DND-41 (cell line): Measurements from ENCODE around the gene FGF14.

ENCODE experiments used
- ATAC-seq: fragments of 200-7000 bp; cut with Tn5 transposase; 3 replicates; pipeline ENCODE4 v1.9.1; 2021; ENCODE audit warnings: low read depth; ENCODE audit not compliant: insufficient read depth
- DNase-seq: peaks from one replicate; pipeline ENCODE4 v3.0.0-alpha.2; 2020
- H2AFZ ChIP-seq: 2 replicates; pipeline ENCODE4 v1.6.0; 2012; ENCODE audit warnings: low read depth, low read length
- H3K27ac ChIP-seq: 2 replicates; pipeline ENCODE4 v1.5.1; 2012; ENCODE audit warnings: low read length, inconsistent platforms
- H3K27me3 ChIP-seq: fragments of 200-600 bp; sonication (generic); 2 replicates; pipeline ENCODE4 v1.6.0; 2012; ENCODE audit warnings: low read length, mild to moderate bottlenecking, inconsistent platforms; ENCODE audit not compliant: insufficient read depth, poor library complexity
- H3K36me3 ChIP-seq: 2 replicates; pipeline ENCODE4 v1.5.1; 2012; ENCODE audit warnings: low read length, inconsistent platforms; ENCODE audit not compliant: insufficient read depth
- H3K4me1 ChIP-seq: 2 replicates; pipeline ENCODE4 v1.5.1; 2012; ENCODE audit warnings: mild to moderate bottlenecking, low read length; ENCODE audit not compliant: insufficient read depth
- H3K4me2 ChIP-seq: 2 replicates; pipeline ENCODE4 v1.6.0; 2012; ENCODE audit warnings: mild to moderate bottlenecking, moderate library complexity, low read length, inconsistent platforms; ENCODE audit not compliant: insufficient read depth
- H3K4me3 ChIP-seq, 2 experiments: fragments of 200-600 bp in 1 of 2; shearing (Covaris generic) in 1 of 2; 2 replicates each; pipeline ENCODE4 v1.5.1; 2012 to 2016; ENCODE audit warnings: inconsistent platforms in 2 of 2, low read length in 2 of 2, mild to moderate bottlenecking in 2 of 2, low read depth in 1 of 2, moderate library complexity in 1 of 2
- H3K79me2 ChIP-seq: 2 replicates; pipeline ENCODE4 v1.6.0; 2012; ENCODE audit warnings: low read length, inconsistent platforms; ENCODE audit not compliant: insufficient read depth
- H3K9ac ChIP-seq: 2 replicates; pipeline ENCODE4 v1.6.0; 2012; ENCODE audit warnings: low read depth, mild to moderate bottlenecking, inconsistent platforms, low read length, moderate library complexity
- H3K9me3 ChIP-seq: 2 replicates; pipeline ENCODE4 v1.5.1; 2012; ENCODE audit warnings: low read length, moderate library complexity, mild to moderate bottlenecking, inconsistent platforms; ENCODE audit not compliant: insufficient read depth, severe bottlenecking
- H4K20me1 ChIP-seq: 2 replicates; pipeline ENCODE4 v1.6.0; 2012; ENCODE audit warnings: low read length; ENCODE audit not compliant: insufficient read depth
- EZH2 ChIP-seq: IDR thresholded peaks from 3 replicates; pipeline ENCODE4 v1.6.1; 2012; ENCODE audit warnings: borderline replicate concordance, low read depth, mild to moderate bottlenecking, moderate library complexity, low read length, inconsistent platforms; ENCODE audit not compliant: severe bottlenecking
- TF ChIP-seq, protein P1 (sequence below): IDR thresholded peaks from 2 replicates; pipeline ENCODE4 v1.5.1; 2012; ENCODE audit warnings: borderline replicate concordance, low read length, moderate library complexity, mild to moderate bottlenecking; ENCODE audit not compliant: poor library complexity, severe bottlenecking; ENCODE audit errors: extremely low read depth

FGF14 gene

DNA sequence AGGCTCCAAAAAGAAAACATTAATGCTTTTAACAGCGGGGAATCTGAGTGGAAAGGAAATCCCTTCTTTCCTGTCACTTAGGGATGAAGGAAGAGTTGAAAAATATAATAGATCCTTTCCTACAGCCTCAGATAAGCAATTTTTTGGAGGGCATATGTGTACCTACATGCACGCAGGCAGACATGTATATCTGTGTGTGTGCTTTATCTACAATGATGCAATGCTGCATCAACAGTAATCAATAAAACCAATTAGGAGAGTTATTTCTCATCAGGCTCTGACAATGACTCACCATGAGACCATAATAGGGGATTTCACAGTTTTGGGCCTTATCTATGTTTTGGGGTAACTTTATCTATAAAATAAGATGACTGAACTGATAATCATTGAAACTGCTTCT, 505.3 kb downstream of the FGF14 start:
- ATAC-seq (no peak), DNase-seq (no peak)
- Histone ChIP-seq H2AFZ (no peak overlapping the region), H3K4me1 (no peaks in the 10 kb centered on the region), H3K27ac (no peak overlapping the region), H4K20me1 (no peaks in the 10 kb centered on the region), H3K4me2 (no peak overlapping the region), H3K9me3 (no peaks in the 10 kb centered on the region), H3K4me3 (no peak overlapping the region), H3K79me2 (no peaks in the 10 kb centered on the region), H3K36me3 (no peaks in the 10 kb centered on the region), H3K27me3 (no peaks in the 10 kb centered on the region), H3K9ac (no peak overlapping the region)
- TF ChIP-seq EZH2 = no peak
- TF ChIP-seq, protein P1, sequence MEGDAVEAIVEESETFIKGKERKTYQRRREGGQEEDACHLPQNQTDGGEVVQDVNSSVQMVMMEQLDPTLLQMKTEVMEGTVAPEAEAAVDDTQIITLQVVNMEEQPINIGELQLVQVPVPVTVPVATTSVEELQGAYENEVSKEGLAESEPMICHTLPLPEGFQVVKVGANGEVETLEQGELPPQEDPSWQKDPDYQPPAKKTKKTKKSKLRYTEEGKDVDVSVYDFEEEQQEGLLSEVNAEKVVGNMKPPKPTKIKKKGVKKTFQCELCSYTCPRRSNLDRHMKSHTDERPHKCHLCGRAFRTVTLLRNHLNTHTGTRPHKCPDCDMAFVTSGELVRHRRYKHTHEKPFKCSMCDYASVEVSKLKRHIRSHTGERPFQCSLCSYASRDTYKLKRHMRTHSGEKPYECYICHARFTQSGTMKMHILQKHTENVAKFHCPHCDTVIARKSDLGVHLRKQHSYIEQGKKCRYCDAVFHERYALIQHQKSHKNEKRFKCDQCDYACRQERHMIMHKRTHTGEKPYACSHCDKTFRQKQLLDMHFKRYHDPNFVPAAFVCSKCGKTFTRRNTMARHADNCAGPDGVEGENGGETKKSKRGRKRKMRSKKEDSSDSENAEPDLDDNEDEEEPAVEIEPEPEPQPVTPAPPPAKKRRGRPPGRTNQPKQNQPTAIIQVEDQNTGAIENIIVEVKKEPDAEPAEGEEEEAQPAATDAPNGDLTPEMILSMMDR = no peak

GRCh38 chr13:101893021-101893420, 508.8 kb downstream of the FGF14 start:
- no peaks in the 10 kb centered on the region for H4K20me1 ChIP-seq
- no peak overlapping the region for H3K9ac ChIP-seq
- no peaks in the 10 kb centered on the region for H3K36me3 ChIP-seq
- DNase-seq (no peak), ATAC-seq (no peak)
- no peak overlapping the region for H3K4me2 ChIP-seq
- peaks cover 6% of the 10 kb centered on the region for H3K27me3 ChIP-seq
- H2AFZ ChIP-seq = no peak overlapping the region
- no peaks in the 10 kb centered on the region for H3K9me3 ChIP-seq
- H3K27ac ChIP-seq = no peak overlapping the region
- H3K4me1 ChIP-seq = no peaks in the 10 kb centered on the region
- H3K79me2 ChIP-seq = no peaks in the 10 kb centered on the region
- no peak overlapping the region for H3K4me3 ChIP-seq
- TF ChIP-seq, protein P1 = no peak
- TF ChIP-seq EZH2 = no peak

DNA sequence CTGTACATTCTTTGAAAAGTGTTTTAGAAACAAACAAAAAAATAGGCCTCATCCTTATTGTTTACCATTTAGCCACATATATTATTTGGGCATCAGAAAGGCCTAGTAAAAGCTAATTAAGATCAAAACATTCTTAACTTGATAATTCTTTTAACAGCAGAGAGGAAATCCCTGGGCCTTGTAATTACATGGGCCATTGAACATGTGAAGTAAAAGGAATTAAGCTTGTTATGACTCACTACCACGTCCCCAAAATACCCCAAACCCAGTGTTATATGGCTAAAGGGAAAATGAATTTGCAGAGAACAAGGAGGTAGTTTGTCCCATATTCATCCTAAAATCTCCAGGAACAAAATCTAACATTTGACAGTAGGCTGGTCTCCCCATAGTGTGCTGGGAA, 509.6 kb downstream of the FGF14 start:
- no peak overlapping the region for H3K27ac ChIP-seq
- no peak for TF ChIP-seq EZH2
- TF ChIP-seq, protein P1 = no peak
- no peaks in the 10 kb centered on the region for H4K20me1 ChIP-seq
- H3K27me3 ChIP-seq = peaks cover 6% of the 10 kb centered on the region
- H3K4me3 ChIP-seq = no peak overlapping the region
- ATAC-seq = no peak
- no peak overlapping the region for H3K4me2 ChIP-seq
- no peaks in the 10 kb centered on the region for H3K79me2 ChIP-seq
- H3K9me3 ChIP-seq = no peaks in the 10 kb centered on the region
- no peaks in the 10 kb centered on the region for H3K36me3 ChIP-seq
- no peak for DNase-seq
- no peak overlapping the region for H2AFZ ChIP-seq
- no peaks in the 10 kb centered on the region for H3K4me1 ChIP-seq
- no peak overlapping the region for H3K9ac ChIP-seq

DNA sequence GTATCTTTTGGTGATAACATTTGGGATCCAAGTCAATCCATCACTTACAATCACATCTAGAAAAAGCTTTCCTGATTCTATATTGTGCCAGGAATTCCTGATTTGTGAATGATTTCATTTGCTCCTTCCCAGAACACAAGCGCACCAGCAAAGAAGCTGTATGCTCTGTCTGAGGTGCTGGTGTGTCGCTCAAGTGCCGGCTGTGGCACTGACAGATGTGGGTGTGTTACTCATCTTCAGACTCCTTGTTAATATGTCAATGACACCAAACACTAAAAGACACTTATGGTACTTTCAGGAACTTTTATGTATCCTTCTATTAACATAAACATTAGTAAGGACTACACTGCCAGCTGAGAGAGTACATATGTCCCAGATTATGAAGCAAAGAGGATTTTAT, 520.3 kb downstream of the FGF14 start:
- Histone ChIP-seq H3K36me3 (no peaks in the 10 kb centered on the region), H3K27ac (no peak overlapping the region), H3K27me3 (peaks cover 11% of the 10 kb centered on the region), H2AFZ (no peak overlapping the region), H3K4me2 (no peak overlapping the region), H3K9me3 (no peaks in the 10 kb centered on the region), H4K20me1 (no peaks in the 10 kb centered on the region), H3K4me3 (no peak overlapping the region), H3K79me2 (no peaks in the 10 kb centered on the region), H3K9ac (no peak overlapping the region), H3K4me1 (no peaks in the 10 kb centered on the region)
- no peak for DNase-seq
- ATAC-seq = no peak
- TF ChIP-seq EZH2 = no peak
- TF ChIP-seq, protein P1 = no peak
